WI38 (cell line): ENCODE results near the gene SYT7.

ENCODE experiments used
- H3K4me3 ChIP-seq: 2 replicates; pipeline ENCODE4 v1.5.1; 2011; ENCODE audit warnings: low read depth, mild to moderate bottlenecking, control low read depth, low read length
- TF ChIP-seq, protein P1 (sequence below): IDR thresholded peaks from 2 replicates; pipeline ENCODE4 v1.5.1; 2012; ENCODE audit warnings: low read depth, mild to moderate bottlenecking, control low read depth, low read length

Gene SYT7

DNA sequence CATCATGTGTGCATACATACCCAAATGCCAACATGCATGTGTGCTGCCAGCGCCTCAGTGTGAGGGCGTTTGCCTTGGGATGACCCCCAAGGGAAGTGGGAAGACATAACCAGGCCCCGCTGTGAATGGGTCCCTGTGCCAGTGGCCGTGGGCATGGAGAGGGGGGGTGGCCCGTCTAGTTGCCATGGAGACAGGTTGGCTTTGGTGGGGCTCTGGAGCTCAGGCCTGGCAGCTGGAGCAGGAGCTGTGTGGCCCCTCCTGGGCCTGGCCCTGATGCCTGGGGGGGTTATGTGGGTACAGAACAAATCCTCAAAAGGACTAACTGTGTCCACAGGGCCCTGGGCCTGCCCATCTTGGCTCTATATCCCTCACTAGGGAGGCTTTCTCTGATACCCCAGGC, 8.0 kb downstream of the SYT7 start:
- TF ChIP-seq, protein P1, sequence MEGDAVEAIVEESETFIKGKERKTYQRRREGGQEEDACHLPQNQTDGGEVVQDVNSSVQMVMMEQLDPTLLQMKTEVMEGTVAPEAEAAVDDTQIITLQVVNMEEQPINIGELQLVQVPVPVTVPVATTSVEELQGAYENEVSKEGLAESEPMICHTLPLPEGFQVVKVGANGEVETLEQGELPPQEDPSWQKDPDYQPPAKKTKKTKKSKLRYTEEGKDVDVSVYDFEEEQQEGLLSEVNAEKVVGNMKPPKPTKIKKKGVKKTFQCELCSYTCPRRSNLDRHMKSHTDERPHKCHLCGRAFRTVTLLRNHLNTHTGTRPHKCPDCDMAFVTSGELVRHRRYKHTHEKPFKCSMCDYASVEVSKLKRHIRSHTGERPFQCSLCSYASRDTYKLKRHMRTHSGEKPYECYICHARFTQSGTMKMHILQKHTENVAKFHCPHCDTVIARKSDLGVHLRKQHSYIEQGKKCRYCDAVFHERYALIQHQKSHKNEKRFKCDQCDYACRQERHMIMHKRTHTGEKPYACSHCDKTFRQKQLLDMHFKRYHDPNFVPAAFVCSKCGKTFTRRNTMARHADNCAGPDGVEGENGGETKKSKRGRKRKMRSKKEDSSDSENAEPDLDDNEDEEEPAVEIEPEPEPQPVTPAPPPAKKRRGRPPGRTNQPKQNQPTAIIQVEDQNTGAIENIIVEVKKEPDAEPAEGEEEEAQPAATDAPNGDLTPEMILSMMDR, result no peak
- no peak overlapping the region for H3K4me3 ChIP-seq

DNA sequence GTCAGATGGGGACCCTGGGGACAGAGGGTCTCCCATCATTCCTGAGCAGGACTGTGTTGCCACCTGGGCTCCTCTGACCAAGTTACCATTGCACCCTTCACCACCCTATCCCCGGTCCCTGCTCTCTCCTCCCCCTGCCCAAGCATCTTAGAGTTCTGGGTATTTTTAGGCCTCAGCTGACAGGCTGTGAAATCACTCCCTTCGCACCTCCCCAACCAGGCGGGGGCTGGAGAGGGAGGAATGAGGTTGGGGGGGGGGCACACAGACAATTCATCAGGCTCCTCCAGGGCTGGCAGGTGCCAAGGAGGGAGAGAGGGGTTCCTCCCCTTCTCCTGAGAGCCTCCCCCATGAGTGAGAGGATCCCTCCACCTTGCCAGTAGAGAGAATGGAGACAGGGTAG, 9.0 kb downstream of the SYT7 start:
- TF ChIP-seq, protein P1, result no peak

DNA sequence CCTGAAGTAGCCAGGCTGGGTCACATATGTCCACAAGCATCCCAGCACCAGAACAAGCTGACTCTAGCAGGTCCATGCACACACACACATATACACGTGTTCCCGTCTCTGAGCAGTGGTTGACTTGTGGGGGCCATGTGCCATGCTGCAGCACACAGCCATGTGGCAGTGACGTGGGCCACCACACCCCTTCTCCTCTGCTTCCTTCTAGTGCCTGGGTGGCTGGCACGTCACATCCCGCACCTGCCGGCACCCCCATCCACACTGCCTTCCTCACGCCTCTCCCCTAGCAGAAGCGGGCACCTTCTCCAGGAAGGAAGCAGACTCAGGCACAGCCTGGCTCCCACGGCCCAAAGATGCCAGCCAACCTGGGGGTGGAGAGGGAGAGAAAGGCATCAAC, 9.5 kb downstream of the SYT7 start:
- no peak overlapping the region for H3K4me3 ChIP-seq
- TF ChIP-seq, protein P1, result no peak

More for the DNA sequence above, 9.0 kb downstream of the SYT7 start:
- no peak overlapping the region for H3K4me3 ChIP-seq

DNA sequence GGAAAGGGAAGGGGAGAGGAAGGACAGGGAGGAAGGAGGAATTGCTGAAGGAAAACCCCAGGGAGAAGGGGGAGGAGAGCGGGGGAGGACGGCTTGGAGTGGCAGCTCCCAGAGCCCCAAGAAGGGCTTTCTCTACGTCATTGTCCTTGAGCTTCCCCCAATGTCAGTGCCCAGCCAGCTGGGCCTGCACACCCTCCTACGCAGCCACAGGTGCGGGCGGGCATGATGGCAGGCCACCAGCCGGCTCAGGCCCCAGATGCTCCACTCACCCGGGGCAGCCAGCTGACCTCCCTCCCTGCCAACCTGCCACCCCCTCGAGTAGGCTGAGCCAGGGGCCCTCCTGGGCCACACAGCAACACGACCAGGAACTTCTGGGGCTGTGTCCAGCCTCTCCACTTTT, 11.2 kb downstream of the SYT7 start:
- no peak overlapping the region for H3K4me3 ChIP-seq
- TF ChIP-seq, protein P1, result no peak

DNA sequence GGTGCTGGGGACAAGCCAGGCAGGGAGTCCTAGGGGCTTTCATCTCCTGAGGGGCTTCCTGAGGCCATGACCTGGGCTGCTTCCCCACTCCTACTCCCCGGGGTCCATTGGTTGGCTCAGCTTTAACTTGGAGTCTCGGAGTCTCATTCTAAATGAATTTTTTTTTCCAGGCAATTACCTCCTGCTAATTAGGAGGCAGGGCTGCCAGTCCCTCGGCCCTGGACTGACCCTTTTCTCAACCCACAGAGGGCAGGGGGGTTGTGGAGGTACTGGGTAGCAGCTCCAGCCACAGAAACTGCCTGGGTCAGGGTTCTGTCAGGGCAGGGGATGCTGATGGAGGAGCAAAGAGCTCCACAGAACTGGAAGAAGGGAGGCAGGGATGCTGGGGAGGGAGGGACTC, 11.9 kb downstream of the SYT7 start:
- TF ChIP-seq, protein P1, result no peak
- H3K4me3 ChIP-seq, result no peak overlapping the region

DNA sequence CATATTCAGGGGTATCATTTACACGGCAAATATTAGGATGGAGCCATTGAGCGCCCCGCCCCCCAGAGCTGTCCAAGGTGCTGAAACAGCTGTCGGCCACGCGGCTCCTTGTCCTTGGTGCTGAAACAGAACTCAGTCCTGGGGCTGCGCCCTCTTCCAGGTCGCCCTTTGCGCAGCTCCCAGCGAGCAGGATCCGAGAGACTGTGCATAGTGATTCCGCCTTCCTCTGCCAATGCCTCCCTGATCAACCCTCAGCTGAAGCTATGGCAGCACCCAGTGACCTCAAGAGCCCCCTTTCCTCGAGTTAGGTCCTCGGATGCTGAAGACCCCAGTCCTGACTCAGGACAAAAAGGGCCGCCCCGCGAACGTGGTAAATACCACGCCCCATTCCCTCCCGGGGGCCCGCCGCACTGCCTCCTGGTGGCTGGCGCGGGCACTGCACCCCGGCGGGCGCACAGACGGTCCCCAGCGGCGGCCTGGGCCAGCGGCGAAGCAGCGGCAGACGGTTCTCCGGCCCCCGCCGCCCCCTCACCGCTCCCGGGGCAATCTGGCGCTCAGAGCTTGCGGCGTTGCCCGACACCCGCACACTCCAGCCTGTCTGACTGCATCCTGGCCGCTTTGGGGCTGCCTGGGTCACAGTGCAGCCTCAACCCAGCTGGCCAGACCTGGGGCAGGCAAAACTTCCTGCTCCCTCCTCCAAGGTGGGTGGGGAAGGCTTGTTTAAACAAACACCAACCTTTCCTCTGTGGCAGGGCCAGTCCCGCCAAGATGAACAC, 13.4 kb downstream of the SYT7 start:
- TF ChIP-seq, protein P1, result no peak
- no peak overlapping the region for H3K4me3 ChIP-seq

DNA sequence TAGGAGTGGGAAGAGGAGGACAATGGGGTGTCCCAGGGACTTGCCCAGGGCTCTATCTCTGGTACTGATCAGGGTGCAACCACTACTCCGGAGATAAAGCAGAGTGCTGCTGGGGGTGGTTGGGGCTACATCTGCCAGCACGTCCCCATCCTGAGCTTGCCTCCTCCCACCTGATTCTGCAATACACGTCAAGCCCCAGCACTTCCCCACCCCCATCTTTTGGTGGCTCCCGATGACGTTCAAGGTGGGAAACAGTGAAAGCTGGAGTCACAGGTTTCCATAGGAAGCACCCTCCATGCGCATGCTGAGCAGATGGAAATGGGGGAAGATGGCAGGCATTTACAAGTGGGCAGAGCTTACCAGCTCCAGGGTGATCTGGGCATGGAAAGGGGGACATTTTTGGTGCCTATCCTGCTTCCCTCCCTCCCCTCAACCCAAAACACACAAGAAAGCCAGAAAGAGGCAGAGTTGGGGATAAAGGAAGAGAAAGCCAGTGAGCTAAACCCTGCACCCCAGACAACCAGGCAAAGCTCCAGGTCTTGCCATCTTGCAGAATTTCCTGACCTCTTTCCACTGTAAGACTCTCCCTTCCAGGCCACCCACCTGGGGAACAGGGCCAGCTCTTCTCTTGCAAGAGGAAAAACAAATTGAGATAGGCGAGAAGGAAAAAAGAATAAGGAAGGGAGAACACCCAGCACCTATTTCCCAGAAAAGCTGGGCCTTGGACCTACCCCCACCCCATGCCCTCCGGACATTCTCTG, 15.8 kb downstream of the SYT7 start:
- H3K4me3 ChIP-seq, result no peak overlapping the region
- TF ChIP-seq, protein P1, result no peak
